Activated effector memory CD4-positive, alpha-beta T cell treated with Interleukin-2 at 50 U/mL for 16 hours (primary cell): ENCODE results near the gene ZNF668.

Experiments
- DNase-seq: peaks from one replicate; pipeline ENCODE4 v3.0.0-alpha.2; 2020

The ZNF668 gene

DNA sequence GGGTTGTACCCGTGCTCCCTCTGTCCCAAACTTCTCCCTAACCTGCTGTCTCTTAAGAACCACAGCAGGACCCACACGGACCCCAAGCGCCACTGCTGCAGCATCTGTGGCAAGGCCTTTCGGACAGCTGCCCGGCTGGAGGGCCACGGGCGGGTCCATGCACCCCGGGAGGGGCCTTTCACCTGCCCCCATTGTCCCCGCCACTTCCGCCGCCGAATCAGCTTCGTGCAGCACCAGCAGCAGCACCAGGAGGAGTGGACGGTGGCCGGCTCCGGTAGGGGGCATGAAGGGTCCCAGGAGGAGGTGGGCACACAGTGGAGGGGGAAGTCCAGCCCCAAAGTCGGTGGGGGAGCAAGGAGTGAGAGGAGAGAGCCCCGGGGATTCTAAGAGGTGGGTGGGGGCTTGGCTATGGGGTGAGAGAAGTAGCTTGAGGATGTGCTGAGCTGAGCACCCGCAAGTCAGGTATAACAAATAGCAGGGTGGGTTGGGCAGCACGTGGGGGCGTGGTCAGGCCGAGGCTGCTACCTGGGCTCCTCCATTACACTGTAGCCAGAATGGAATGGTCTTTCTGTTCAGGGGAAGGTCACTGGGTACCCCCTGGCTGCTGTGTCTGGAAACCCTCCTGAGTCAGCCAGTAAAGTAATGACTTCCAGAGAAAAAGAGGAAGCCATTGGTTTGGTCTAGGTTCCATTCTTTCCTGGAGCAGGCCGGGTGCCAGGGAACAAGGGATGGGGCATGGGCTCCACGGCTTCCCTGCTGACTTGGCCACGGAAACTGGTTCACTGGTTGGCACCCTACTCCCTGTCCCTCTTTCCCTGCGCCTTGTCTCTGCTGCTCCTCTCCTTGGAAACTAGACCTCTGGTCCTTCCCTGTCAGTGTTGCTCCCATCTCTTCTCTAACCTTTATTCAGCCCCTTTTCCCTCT is 7.7 kb upstream of the ZNF668 start:
- DNase-seq = no peak

DNA sequence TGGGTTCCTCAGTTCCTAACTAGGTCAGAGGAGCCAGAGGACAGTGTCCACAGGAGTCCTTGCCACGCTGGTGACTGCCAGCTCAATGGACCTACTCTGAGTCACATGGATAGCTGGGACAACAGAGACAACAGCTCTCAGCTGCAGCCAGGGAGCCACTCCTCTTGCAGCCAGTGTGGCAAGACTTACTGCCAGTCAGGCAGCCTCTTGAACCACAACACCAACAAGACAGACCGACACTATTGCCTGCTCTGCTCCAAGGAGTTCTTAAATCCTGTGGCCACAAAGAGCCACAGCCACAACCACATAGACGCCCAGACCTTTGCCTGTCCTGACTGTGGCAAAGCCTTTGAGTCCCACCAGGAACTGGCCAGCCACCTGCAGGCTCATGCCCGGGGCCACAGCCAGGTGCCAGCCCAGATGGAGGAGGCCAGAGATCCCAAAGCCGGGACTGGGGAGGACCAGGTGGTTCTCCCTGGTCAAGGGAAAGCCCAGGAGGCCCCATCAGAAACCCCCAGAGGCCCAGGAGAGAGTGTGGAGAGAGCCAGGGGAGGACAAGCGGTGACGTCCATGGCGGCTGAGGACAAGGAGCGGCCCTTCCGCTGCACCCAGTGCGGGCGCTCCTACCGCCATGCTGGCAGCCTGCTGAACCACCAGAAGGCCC is 6.8 kb upstream of the ZNF668 start:
- no peak for DNase-seq

DNA sequence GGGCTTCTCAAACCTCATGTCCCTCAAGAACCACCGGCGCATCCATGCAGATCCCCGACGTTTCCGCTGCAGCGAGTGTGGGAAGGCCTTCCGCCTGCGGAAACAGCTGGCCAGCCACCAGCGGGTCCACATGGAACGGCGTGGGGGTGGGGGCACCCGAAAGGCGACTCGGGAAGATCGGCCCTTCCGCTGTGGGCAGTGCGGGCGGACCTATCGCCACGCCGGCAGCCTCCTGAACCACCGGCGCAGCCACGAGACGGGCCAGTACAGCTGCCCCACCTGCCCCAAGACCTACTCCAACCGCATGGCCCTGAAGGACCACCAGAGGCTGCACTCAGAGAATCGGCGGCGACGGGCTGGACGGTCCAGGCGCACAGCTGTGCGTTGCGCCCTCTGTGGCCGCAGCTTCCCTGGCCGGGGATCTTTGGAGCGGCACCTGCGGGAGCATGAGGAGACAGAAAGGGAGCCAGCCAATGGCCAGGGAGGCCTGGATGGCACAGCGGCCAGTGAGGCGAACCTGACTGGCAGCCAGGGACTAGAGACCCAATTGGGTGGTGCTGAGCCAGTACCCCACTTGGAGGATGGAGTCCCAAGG is 6.1 kb upstream of the ZNF668 start:
- DNase-seq = no peak

DNA sequence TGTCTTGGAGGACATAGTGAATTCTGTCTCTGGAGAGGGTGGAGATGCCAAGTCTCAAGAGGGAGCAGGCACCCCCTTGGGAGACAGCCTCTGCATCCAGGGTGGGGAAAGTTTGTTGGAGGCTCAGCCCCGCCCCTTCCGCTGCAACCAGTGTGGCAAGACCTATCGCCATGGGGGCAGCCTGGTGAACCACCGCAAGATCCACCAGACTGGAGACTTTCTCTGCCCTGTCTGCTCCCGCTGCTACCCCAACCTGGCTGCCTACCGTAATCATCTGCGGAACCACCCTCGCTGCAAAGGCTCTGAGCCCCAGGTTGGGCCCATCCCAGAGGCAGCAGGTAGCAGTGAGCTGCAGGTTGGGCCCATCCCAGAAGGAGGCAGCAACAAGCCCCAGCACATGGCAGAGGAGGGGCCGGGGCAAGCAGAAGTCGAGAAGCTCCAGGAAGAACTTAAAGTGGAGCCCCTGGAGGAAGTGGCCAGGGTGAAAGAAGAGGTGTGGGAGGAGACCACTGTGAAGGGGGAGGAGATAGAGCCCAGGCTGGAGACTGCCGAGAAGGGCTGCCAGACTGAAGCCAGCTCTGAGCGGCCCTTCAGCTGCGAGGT is 5.4 kb upstream of the ZNF668 start:
- DNase-seq = no peak

DNA sequence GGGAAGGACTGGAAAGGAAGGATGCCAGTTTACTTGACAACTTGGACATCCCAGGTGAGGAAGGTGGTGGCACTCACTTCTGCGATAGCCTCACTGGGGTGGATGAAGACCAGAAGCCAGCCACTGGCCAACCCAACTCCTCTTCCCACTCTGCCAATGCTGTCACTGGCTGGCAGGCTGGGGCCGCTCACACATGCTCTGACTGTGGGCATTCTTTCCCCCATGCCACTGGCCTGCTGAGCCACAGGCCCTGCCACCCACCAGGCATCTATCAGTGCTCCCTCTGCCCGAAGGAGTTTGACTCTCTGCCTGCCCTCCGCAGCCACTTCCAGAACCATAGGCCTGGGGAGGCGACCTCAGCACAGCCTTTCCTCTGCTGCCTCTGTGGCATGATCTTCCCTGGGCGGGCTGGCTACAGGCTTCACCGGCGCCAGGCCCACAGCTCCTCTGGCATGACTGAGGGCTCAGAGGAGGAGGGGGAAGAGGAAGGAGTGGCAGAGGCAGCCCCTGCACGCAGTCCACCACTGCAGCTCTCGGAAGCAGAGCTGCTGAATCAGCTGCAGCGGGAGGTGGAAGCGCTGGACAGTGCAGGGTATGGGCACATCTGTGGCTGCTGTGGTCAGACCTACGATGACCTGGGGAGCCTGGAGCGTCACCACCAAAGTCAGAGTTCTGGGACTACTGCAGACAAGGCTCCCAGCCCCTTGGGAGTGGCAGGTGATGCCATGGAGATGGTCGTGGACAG is 4.7 kb upstream of the ZNF668 start:
- no peak for DNase-seq

DNA sequence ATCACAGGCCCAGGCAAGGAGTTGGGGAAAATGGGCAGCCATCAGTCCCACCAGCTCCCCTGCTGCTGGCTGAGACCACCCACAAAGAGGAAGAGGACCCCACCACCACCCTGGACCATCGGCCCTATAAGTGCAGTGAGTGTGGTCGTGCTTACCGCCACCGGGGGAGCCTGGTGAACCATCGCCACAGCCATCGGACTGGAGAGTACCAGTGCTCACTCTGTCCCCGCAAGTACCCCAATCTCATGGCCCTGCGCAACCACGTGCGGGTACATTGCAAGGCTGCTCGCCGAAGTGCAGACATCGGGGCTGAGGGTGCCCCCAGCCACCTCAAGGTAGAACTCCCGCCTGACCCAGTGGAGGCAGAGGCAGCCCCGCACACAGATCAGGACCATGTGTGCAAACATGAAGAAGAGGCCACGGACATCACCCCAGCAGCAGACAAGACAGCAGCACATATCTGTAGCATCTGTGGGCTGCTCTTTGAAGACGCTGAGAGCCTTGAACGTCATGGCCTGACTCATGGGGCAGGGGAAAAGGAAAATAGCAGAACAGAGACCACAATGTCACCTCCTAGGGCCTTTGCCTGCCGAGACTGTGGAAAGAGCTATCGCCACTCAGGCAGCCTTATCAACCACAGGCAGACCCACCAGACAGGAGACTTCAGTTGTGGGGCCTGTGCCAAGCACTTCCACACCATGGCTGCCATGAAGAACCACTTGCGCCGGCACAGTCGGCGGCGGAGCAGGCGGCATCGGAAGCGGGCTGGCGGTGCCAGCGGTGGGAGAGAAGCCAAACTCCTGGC is 3.8 kb upstream of the ZNF668 start:
- DNase-seq = no peak

DNA sequence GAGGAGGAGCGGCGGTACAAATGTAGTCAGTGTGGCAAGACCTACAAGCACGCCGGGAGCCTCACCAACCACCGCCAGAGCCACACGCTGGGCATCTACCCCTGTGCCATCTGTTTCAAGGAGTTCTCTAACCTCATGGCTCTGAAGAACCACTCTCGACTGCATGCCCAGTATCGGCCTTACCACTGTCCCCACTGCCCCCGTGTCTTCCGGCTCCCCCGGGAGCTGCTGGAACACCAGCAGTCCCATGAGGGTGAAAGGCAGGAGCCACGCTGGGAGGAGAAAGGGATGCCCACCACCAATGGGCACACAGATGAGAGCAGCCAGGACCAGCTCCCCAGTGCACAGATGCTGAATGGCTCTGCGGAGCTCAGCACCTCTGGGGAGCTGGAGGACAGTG is 3.0 kb upstream of the ZNF668 start:
- DNase-seq = no peak

DNA sequence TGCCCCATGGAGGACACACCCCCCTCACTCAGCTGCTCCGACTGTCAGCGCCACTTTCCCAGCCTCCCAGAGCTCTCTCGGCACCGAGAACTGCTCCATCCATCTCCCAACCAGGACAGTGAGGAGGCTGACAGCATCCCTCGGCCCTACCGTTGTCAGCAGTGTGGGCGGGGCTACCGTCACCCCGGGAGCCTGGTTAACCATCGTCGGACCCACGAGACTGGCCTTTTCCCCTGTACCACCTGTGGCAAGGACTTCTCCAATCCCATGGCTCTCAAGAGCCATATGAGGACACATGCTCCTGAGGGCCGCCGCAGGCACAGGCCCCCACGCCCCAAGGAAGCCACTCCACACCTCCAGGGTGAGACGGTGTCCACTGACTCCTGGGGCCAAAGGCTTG is 2.3 kb upstream of the ZNF668 start:
- no peak for DNase-seq

DNA sequence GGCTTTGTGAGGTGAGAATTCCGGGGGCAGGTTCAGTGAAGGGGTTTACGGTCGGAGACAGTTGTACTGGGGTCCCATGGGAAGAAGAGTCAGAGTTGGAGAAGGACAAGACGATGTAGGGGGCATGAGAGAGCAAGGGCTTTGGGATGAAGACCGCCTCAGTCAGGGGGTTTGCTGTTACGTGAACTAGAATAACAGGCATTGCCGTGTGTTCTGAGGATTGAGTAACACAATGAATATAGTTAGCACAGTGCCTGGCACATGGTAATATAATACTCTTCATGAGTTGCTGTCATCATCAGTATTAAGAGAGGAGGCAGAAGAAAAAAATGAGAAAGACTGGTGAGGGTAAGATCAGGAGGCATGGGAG is 759 bp upstream of the ZNF668 start:
- DNase-seq = no peak

DNA sequence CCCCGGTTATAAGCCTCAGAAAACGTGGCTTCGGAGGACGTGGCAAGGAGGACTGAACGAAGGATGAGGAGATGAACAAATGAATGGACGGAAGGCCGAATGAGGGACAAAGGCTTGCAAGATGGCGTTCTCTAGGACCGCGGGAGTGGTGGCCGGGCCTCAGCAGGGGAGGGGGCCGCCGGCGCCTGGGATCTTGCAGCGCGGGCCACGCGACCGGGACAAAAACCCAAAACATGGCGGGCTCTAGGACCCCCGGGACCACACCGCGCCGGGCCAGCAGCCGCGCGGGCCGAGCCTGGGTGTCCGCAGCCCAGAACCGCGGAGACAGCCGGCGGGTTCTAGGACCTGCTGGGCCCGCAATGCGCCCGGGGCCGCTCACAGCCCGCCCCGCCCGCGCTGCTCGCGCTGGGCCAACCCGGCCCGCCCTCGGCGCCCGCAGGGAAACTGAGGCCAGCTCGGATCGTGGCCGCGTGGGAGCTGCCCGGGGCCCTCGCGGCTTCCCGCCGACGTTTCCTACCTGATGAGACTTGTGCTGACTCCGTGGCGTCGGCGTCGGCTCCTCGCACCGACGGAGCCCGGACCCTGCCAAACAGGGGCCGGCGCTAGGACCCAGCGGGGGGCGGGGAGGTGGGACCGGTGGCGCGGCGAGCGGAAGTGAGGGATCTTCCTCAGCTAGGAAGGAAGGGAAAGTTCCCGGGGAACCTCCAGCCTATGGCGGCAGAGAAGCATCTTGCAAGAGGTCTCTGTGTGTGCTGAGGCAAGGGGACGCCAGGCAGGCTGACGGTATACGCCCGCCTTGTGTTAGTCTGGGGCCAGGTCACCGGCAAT is 684 bp downstream of the ZNF668 start:
- peak; percentile 82 for DNase-seq

DNA sequence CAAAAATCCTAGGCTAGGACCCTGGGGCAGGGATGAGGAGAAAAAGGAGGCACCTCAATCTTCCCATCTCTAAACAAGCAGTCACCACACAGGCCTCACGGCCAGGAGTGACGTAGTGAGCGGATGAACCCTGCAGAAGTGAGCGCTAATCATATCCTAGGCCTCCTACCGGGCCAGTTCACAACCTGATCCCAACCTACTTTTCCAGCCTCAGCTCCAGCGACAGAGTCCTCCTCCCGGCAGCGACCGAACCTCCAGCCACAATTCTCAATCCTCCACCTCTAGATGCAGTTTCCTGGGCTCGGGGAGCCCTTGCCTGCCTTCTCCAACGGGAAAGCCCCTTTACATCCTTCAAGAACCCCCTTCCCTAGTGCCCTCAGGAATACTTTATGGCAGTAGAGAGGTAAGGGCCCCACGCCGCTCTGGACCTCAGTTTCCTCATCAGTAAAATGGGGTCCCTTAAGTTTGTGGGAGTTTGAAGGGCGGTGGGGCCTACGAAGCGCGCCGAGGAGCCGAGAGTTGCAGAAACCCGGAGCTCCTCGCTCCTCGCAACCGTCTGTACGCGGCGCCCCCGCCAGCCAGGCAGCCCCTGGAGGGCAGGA is 1.4 kb downstream of the ZNF668 start:
- peak; percentile 16 for DNase-seq

DNA sequence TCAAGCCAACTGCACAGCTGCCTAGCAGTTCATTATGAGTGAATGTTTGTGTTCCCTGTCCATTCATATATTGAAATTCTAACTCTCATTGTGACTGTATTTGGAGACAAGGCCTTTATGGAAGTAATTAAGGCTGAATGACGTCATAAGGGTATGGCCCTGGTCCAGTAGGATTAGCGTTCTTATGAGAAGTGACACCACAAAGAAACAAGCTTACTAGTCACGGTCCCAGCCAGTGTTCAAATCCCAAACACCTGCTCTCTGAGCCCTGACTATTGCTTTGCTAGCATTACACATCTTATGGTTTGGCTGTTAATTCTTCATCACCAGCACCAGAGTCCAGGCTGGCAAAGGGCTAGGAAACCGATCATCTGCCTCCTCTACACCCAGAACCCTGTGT is 2.2 kb downstream of the ZNF668 start:
- DNase-seq = no peak

DNA sequence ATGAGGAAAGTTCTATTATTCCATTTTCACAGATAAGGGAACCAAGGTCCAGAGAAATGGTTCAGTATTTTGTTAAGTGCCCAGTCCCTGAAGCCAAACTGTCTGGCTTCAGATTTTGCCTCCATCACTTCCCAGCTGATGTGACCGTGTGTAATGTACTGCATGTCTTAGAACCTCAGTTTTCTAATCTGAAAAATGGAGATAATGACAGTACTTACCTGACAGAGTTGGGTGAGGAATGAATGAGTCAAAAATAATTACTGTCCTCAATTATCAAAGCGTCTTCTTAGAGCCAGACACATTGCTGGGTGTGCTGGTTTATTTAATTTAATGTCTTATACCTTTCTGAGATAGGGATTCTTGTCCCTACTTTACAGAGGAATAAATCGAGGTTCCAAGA is 6.7 kb downstream of the ZNF668 start:
- no peak for DNase-seq

DNA sequence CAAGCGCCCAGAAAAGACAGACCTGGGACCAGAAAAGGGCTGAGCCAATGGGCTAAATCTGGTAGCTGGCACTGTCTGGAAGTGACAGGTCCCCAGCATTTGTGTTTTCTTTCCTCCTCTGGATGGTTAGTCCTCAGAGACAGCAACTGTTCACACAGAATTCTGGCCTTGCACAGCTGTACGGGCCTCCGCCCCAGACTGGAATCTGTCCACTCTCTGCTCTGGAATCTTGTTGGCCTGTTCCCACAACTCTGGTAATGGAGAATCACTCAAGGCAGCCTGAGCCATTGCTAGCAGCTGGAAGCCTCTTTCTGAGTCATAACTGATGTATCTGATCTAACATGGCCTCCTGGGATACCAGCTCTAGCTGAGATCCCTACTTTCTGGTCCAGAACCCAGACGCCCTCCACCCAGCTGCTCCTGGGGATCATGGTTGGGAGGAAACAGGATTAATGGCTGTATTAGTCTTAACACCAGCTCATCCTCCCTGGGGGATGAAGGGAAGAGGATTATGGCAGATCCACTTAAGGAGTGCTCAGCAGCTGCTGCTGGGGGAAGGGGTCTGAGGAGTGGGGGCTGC is 9.1 kb downstream of the ZNF668 start:
- no peak for DNase-seq

DNA sequence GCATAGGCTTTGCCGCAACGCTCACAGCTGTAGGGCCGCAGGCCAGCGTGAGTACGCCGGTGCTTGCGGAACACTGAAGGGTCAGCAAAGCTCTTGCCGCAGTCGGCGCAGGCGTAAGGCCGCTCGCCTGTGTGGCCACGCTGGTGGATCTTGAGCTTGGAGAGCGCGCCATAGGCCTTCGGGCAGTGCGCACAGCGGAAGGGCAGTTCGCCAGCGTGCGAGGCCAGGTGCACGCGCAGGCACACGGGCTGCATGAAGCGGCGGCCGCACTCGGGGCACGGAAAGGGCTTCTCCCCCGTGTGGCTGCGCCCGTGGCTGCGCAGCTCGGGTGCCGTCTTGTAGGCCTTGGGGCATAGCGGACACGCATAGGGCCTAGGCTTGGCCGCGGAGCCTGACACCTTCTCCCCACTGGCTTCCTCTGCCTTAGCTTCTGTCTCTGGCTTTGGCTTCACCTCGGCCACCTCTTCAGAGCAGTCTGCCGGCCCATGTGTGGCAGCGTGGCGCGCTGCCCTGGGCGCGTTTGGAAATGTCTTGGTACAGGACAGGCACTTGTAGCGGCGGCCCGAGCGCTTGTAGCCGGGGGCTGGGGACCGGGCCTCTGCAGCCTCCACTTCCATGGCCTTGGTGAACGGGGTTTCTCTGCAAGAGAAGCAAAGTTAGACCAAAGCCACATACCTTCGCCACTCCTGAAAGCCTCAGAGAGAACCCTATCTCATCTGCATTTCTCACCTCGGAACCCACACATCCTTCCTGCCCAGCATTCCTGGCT is 10.0 kb downstream of the ZNF668 start:
- no peak for DNase-seq

DNA sequence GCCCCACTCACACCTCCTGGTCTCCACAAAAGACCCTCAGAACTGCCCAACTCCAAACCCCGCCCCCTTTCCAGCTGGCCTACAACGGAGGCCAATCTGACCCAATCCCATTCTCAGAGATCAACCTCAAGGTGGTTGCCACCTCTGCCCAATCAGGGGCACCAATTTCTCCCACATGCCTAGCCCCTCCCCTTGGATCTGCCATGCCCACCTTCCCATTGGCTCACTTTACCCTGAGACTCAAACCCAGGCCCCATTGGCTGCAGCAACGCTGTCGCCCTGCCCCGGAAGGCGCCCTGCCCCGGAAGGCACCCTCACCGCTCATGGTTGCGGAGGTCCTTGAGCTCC is 10.6 kb downstream of the ZNF668 start:
- DNase-seq = no peak

DNA sequence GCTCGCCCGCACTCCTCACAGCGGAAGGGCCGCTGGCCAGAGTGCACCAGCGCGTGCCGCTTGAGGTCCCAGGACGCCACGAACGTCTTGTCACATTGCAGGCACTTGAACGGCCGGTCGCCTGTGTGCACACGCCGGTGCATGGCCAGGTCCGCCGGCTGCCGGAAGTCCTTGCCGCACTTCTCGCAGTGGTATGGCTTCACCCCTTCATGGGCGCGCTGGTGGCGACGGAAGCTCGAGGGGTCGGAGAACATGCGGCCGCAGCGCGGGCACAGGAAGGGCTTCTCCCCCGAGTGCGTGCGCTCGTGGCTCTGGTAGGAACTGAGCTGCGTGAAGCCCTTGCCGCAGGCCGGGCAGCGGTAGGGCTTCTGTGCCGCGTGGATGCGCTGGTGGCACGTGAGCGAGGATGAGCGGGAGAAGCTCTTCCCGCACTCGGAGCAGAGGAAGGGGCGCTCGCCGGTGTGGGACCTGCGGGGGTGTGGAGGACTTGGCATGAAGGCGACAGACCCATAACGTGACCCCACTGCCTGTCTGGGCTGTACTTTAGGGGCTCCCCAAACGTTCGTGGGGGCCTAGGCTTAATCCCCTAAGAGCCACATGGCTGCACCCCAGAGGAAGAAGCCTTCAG is 12.1 kb downstream of the ZNF668 start:
- DNase-seq = no peak

DNA sequence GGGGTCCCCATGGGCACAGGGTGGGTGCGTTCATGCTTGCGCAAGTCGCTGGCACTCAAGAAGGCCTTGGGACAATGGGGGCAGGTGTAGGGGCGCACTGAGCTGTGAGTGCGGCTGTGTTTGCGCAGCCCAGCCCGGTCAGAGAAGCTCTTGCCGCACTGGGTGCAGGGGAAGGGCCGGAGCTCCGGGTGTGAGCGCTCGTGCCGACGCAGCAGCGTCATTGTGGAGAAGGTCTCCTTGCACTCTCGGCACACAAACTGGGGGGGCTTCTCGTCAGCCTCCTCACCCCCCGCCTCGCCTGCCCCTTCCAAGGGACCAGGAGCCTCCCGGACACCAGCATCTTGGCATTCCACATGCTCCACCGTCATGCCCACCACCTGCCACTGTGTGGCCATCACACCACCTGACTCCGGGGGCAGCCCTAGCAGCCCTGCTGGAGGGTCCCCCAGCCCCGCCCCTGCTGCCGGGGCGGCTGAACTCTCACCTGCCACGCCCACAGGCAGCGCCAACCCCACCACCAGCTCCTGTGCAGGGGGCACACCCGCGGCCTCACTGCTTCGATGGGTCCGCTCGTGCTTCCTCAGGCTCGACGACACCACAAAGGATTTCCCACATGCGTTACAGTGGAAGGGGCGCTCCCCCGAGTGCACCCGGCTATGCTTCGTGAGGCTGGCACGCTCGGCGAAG is 12.8 kb downstream of the ZNF668 start:
- no peak for DNase-seq

DNA sequence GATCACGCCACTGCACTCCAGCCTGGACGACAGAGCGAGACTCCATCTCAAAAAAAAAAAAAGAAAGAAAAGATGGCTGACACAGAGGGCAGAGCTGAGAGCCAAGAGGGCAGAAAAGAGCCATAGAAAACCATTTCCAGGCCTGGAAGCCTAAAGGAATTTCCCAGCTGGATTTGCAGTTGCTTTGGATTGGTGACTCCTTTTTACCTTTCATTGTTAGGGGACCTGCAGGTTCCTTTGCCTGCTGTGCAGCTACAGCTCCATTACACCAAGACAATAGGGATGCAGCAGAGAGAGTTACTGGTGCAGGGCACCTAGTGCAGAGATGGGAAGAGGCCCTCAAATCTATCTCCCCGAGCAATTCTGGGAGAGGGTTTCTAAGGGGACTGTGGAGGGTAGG is 18.4 kb downstream of the ZNF668 start:
- no peak for DNase-seq
